Prostate gland (tissue), 2 donors: ENCODE data around the gene ACTN2. TPM values are rescaled to one million over a fixed set of nuclear protein-coding genes. Genes with fewer than 3 reads are reported as not detected.

Source experiments
- DNase-seq: peaks from one replicate; pipeline ENCODE4 v3.0.0-alpha.2; 2019; ENCODE audit warnings: low spot score
- H3K27ac ChIP-seq, 2 donors: fragments of 200-600 bp; sonication (generic); 2 replicates each; pipeline ENCODE4 v1.5.1; 2017 to 2019
- H3K27me3 ChIP-seq: fragments of 200-600 bp; sonication (generic); replicated peaks from 2 replicates; pipeline ENCODE4 v1.5.1; 2019; ENCODE audit not compliant: insufficient read depth
- H3K36me3 ChIP-seq, 2 donors: fragments of 200-600 bp; sonication (generic); 1 replicate in 1 of 2; 2 replicates in 1 of 2; pipeline versions ENCODE4 v1.5.1 to v1.8.1; 2017 to 2019
- H3K4me1 ChIP-seq: fragments of 200-600 bp; sonication (generic); replicated peaks from 2 replicates; pipeline ENCODE4 v1.5.1; 2019
- H3K4me3 ChIP-seq, 2 donors: fragments of 200-600 bp; sonication (generic); 2 replicates each; pipeline ENCODE4 v1.5.1; 2017 to 2019
- H3K9me3 ChIP-seq: fragments of 200-600 bp; sonication (generic); 2 replicates; pipeline ENCODE4 v1.5.1; 2017
- POLR2A ChIP-seq: fragments of 450-650 bp; IDR thresholded peaks from one replicate; pipeline ENCODE4 v1.6.1; 2016; ENCODE audit warnings: antibody characterized with exemption, mild to moderate bottlenecking
- POLR2AphosphoS5 ChIP-seq: sonication (generic); formaldehyde crosslinking; IDR thresholded peaks from one replicate; pipeline ENCODE4 v1.6.1; 2017; ENCODE audit warnings: antibody characterized with exemption
- WGBS: methylation state at CpG from one replicate; pipeline ENCODE4 v1.1.5; 2018; 5-methylcytosine and 5-hydroxymethylcytosine counted together
- intact Hi-C: fragments of 100-400 bp; cut with DNase I; formaldehyde crosslinking; loops from one replicate; pipeline ENCODE4 v1.14.2; 2022
- total RNA-seq, 2 donors: library from RNA; depleted of rRNA; stranded (reverse); fragments of >200 nt; gene quantifications; one replicate each; pipeline ENCODE4 v1.1.0, GENCODE V29; 2016
- TF ChIP-seq, protein P1 (sequence below), 4 experiments: fragments of 200-600 bp in 2 of 4; fragments of 450-650 bp in 2 of 4; sonication (generic) in 2 of 4; IDR thresholded peaks; 1 replicate in 3 of 4; 2 replicates in 1 of 4; pipeline ENCODE4 v1.5.1; 2016 to 2019; ENCODE audit warnings: antibody characterized with exemption in 4 of 4, mild to moderate bottlenecking in 2 of 4, moderate library complexity in 2 of 4

ACTN2 gene
- total RNA-seq, 2 donors from 2014 or later: 7.6 to 36.4 TPM

DNA sequence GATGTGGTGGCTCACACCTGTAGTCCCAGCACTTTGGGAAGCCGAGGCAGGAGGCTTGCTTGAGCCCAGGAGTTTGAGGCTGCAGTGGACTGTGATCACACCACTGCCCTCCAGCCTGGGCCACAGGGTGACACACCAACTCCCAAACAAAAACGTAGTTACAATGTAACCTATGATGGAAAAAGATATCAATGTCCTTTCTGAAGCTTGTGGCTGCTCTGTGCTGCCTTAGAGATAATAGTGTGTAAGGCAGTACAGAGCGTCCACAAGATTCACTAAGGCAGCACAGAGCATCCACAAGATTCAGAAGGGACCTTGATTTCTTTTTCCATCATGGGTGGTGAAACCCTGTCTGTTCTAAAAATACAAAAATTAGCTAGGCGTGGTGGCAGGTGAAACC is 42.5 kb downstream of the ACTN2 start:
- DNase-seq: no peak
- TF ChIP-seq POLR2AphosphoS5 (no peak), POLR2A (no peak)
- TF ChIP-seq, protein P1, sequence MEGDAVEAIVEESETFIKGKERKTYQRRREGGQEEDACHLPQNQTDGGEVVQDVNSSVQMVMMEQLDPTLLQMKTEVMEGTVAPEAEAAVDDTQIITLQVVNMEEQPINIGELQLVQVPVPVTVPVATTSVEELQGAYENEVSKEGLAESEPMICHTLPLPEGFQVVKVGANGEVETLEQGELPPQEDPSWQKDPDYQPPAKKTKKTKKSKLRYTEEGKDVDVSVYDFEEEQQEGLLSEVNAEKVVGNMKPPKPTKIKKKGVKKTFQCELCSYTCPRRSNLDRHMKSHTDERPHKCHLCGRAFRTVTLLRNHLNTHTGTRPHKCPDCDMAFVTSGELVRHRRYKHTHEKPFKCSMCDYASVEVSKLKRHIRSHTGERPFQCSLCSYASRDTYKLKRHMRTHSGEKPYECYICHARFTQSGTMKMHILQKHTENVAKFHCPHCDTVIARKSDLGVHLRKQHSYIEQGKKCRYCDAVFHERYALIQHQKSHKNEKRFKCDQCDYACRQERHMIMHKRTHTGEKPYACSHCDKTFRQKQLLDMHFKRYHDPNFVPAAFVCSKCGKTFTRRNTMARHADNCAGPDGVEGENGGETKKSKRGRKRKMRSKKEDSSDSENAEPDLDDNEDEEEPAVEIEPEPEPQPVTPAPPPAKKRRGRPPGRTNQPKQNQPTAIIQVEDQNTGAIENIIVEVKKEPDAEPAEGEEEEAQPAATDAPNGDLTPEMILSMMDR (IDR thresholded peaks at IDR 0.05): no peak
- Histone ChIP-seq H3K27me3 (no peaks in the 10 kb centered on the region), H3K4me3 (no peak overlapping the region), H3K9me3 (no peaks in the 10 kb centered on the region), H3K27ac (no peak overlapping the region), H3K36me3 (no peaks in the 10 kb centered on the region), H3K4me1 (no peaks in the 10 kb centered on the region)
- intact Hi-C loops: no loop called here
- WGBS: 90% methylated on average over 4 of the region's 4 CpGs

DNA sequence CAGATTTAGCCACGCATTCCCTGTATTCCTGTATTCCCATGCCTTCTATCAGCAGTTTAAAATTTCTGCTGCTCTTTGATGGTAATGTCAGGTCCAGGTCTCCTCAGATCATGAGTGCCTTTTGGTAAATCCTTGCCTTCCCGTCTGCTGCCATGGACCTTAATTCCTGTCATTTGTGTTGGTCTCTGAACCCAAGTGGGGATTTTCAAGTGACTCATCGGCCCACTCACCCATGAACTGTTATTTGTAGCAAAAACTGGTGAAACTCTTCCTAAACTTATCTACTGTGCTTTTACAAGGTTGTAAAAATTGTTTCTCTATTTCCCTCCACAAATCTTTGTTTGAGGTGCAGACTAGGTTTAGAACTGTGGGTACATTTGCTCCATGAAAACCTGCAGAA is 47.4 kb downstream of the ACTN2 start:
- no peaks in the 10 kb centered on the region for H3K4me1 ChIP-seq
- TF ChIP-seq, protein P1 (IDR thresholded peaks at IDR 0.05): no peak
- TF ChIP-seq POLR2AphosphoS5 (no peak), POLR2A (no peak)
- H3K36me3 ChIP-seq: no peaks in the 10 kb centered on the region
- intact Hi-C loops: no loop called here
- no peak for DNase-seq
- no peak overlapping the region for H3K27ac ChIP-seq
- H3K4me3 ChIP-seq: no peak overlapping the region
- no peaks in the 10 kb centered on the region for H3K9me3 ChIP-seq
- 88% methylated on average over 3 of the region's 3 CpGs for WGBS
- no peaks in the 10 kb centered on the region for H3K27me3 ChIP-seq

DNA sequence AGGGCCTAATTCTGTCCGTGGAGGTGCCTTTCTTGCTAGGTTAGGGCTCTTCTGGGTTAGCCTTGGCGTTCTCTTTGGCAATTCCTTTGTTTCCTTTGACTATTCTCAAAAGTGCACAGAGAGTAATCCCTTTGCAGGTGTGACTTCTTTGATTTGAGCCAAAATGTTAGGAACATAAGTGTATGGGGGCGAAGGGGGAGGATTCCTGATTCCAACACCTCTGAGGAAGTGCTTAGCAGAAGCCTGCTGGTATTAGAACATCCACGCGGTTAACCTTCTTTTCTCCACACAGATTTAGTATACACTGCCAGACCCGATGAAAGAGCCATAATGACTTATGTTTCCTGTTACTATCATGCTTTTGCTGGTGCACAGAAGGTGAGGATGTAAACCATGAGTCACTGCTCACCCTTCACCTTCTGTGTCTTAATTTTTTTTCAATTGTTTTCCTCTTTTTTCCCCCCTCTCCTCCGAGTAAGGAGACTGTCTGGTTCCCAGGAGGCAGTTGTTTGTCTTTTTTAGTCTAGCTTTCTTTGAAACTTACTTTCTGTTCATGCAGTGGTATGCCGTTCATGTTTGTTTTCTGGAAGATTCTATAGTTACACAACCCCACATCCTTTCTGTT is 48.0 kb downstream of the ACTN2 start:
- WGBS: 65% methylated on average over 8 of the region's 8 CpGs
- H3K36me3 ChIP-seq: no peaks in the 10 kb centered on the region
- H3K4me3 ChIP-seq: no peak overlapping the region

DNA sequence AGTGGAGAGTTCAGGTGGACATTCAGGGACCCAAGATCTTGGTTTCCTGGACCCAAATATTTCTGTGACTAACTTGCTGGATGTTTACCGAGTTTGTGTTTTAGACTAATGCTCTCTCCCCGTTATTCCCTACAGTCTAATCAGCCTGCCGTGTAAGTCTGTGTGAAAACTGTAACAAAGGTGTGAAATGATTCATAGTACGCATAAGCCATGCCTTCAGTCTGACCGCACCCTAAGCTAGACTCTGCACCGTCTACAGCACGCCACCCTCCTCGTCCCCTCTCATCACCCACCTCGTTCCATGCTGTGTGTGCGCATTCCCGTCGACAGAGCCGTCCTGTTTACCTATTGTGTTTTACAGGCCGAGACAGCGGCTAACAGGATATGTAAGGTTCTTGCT is 50.5 kb downstream of the ACTN2 start:
- 61% methylated on average over 15 of the region's 15 CpGs for WGBS

More for the DNA sequence above, 48.0 kb downstream of the ACTN2 start:
- no peaks in the 10 kb centered on the region for H3K27me3 ChIP-seq
- no peak for DNase-seq
- H3K4me1 ChIP-seq: no peaks in the 10 kb centered on the region
- intact Hi-C loops: no loop called here
- TF ChIP-seq, protein P1 (IDR thresholded peaks at IDR 0.05): no peak
- TF ChIP-seq POLR2A: no peak
- TF ChIP-seq POLR2AphosphoS5: no peak
- H3K27ac ChIP-seq: no peak overlapping the region
- H3K9me3 ChIP-seq: no peaks in the 10 kb centered on the region

More for the DNA sequence above, 50.5 kb downstream of the ACTN2 start:
- Histone ChIP-seq H3K4me1 (no peaks in the 10 kb centered on the region), H3K9me3 (no peaks in the 10 kb centered on the region), H3K27ac (no peak overlapping the region), H3K36me3 (no peaks in the 10 kb centered on the region), H3K27me3 (no peaks in the 10 kb centered on the region), H3K4me3 (no peak overlapping the region)
- DNase-seq: no peak
- intact Hi-C loops: no loop called here
- TF ChIP-seq, protein P1 (IDR thresholded peaks at IDR 0.05): no peak
- TF ChIP-seq POLR2AphosphoS5 (no peak), POLR2A (no peak)
